ENCODE measurements around the gene ADAMTS17. TPM values are rescaled to one million over a fixed set of nuclear protein-coding genes. Genes with fewer than 3 reads are reported as not detected.

Gene ADAMTS17
- total RNA-seq, 1 experiment from 2014 or later = 4.2 TPM

DNA sequence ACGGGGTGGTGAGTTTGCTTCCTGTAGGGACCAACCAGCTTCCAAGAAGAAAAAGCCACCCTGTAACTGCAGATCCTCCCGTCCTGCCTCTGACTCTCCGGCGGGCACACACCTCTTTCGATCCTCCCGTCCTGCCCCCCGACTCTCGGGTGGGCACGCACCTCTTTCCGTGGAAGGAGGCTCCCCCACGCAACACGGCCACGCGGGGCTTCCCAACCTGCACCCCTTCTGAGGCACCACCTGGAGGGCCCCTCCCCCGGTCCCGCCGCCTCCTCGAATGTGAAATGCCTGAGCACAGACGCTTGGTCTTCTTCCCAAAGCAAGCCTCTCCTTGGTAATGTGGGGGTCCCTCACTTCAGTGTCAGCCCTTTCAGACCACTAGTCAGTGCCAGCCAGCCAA, 7.3 kb downstream of the ADAMTS17 start:
- H3K27me3 ChIP-seq (ENCODE audit: insufficient read depth, low read length) = no peaks in the 10 kb centered on the region
- H3K4me2 ChIP-seq (ENCODE audit: low read length) = no peak overlapping the region
- H3K4me3 ChIP-seq (replicated peaks in 1 of 2; ENCODE audit: low read depth in 1 of 2, low read length in 2 of 2) = no peak overlapping the region
- H3K9me3 ChIP-seq (ENCODE audit: control insufficient read depth in 1 of 2, insufficient read depth in 1 of 2, low read depth in 1 of 2, low read length in 2 of 2) = no peaks in the 10 kb centered on the region
- ATAC-seq (no peak), DNase-seq (ENCODE audit: low read depth, low spot score) (no peak)
- H2AFZ ChIP-seq (ENCODE audit: low read depth, low read length, poor library complexity, severe bottlenecking) = no peak overlapping the region
- no peaks in the 10 kb centered on the region for H4K20me1 ChIP-seq (ENCODE audit: insufficient read depth)
- BruUV-seq (replicated peaks) = no TSS peak
- no peaks in the 10 kb centered on the region for H3K79me2 ChIP-seq (ENCODE audit: insufficient read depth, low read length)
- intact Hi-C loops (cut with micrococcal nuclease) = no loop called here
- ChIA-PET POLR2A (no interaction called here), RAD21 (ENCODE audit: low non-redundant PET in 1 of 2, low total read pairs in 2 of 2, uncharacterized antibody in 2 of 2, unreplicated experiment in 2 of 2) (no interaction called here), CTCF (no interaction called here)
- no peaks in the 10 kb centered on the region for H3K36me3 ChIP-seq (ENCODE audit: control insufficient read depth in 1 of 2, insufficient read depth in 2 of 2, low read length in 2 of 2)
- H3K4me1 ChIP-seq (ENCODE audit: control insufficient read depth in 1 of 2, insufficient read depth in 2 of 2, low read length in 2 of 2) = peaks cover 0 to 4% of the 10 kb centered on the region in 2 experiments; a peak in 1 of 4 replicates
- no peaks in the 10 kb centered on the region for H3K9me2 ChIP-seq (ENCODE audit: insufficient read depth)
- TF ChIP-seq POLR2A (IDR thresholded peaks at IDR 0.05; ENCODE audit: borderline replicate concordance, extremely low read depth, insufficient read depth, insufficient read length) (no peak), REST (IDR thresholded peaks at IDR 0.05; ENCODE audit: low read depth) (no peak), CBX3 (IDR thresholded peaks at IDR 0.05; ENCODE audit: low read depth) (no peak), SP1 (IDR thresholded peaks at IDR 0.05; ENCODE audit: low read depth) (no peak), EZH2phosphoT487 (IDR thresholded peaks at IDR 0.05; ENCODE audit: borderline replicate concordance) (no peak), TCF7L2 (IDR thresholded peaks at IDR 0.05; ENCODE audit: borderline replicate concordance, extremely low read depth, insufficient read depth, insufficient read length) (no peak), CEBPB (IDR thresholded peaks at IDR 0.05; ENCODE audit: low read depth) (no peak), FOSL1 (IDR thresholded peaks at IDR 0.05; ENCODE audit: low read depth) (no peak), ATF3 (IDR thresholded peaks at IDR 0.05) (no peak), JUND (IDR thresholded peaks at IDR 0.05) (no peak), SIN3A (IDR thresholded peaks at IDR 0.05; ENCODE audit: low read depth) (no peak), ZFX (IDR thresholded peaks at IDR 0.05) (no peak), YY1 (IDR thresholded peaks at IDR 0.05; ENCODE audit: extremely low read depth, insufficient replicate concordance, low read depth, low read length) (no peak), POLR2AphosphoS5 (IDR thresholded peaks at IDR 0.05; ENCODE audit: low read depth, low read length) (no peak)
- TF ChIP-seq, protein P1, sequence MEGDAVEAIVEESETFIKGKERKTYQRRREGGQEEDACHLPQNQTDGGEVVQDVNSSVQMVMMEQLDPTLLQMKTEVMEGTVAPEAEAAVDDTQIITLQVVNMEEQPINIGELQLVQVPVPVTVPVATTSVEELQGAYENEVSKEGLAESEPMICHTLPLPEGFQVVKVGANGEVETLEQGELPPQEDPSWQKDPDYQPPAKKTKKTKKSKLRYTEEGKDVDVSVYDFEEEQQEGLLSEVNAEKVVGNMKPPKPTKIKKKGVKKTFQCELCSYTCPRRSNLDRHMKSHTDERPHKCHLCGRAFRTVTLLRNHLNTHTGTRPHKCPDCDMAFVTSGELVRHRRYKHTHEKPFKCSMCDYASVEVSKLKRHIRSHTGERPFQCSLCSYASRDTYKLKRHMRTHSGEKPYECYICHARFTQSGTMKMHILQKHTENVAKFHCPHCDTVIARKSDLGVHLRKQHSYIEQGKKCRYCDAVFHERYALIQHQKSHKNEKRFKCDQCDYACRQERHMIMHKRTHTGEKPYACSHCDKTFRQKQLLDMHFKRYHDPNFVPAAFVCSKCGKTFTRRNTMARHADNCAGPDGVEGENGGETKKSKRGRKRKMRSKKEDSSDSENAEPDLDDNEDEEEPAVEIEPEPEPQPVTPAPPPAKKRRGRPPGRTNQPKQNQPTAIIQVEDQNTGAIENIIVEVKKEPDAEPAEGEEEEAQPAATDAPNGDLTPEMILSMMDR (IDR thresholded peaks at IDR 0.05 in 2 of 3, conservative IDR thresholded peaks at IDR 0.05 in 1 of 3; ENCODE audit: borderline replicate concordance in 1 of 3, insufficient read depth in 1 of 3, low read depth in 2 of 3, low read length in 2 of 3) = no peak
- H3K9ac ChIP-seq (ENCODE audit: low read length) = no peak overlapping the region
- no peak overlapping the region for H3K27ac ChIP-seq (ENCODE audit: low read depth, low read length)

Measured in HCT116 (cell line).